ENCODE results near the gene CHAT. TPM values are rescaled to one million over a fixed set of nuclear protein-coding genes. Genes with fewer than 3 reads are reported as not detected.

Gene CHAT
- total and polyA plus RNA-seq, 7 donors = not detected

DNA sequence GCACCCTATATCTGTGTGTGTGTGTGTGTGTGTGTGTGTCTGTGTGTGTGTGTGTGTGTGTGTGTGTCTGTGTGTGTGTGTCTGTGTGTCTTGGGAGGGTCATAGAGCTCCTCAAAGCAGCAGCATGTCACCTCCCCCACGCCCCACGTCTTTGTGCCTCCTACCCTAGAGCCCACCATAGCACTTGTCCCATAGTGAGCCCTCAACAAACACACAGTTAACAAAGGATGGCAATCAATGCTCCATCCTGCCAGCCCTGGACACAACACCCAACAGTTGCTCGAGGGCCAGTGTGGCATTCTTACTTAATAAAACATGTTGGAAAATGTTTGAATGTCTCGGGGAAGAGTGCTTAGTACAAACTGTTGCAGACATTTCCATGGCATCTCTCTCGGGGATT is 96.1 kb downstream of the CHAT start:
- Histone ChIP-seq H3K9me3 (peaks cover 3% of the 10 kb centered on the region), H3K36me3 (ENCODE audit: insufficient read depth in 1 of 2, low read depth in 1 of 2) (no peaks in the 10 kb centered on the region), H3K27ac (no peak overlapping the region), H3K4me3 (no peak overlapping the region), H3K27me3 (ENCODE audit: insufficient read depth in 3 of 3, low read length in 2 of 3) (peaks cover 0 to 2% (median 0%) of the 10 kb centered on the region in 3 donors), H3K4me1 (no peaks in the 10 kb centered on the region)
- DNase-seq (no peak), ATAC-seq (no peak)
- WGBS, 3 donors = 52 to 63% (median 56%) methylated on average over 5 of the region's 5 CpGs
- TF ChIP-seq, protein P1, sequence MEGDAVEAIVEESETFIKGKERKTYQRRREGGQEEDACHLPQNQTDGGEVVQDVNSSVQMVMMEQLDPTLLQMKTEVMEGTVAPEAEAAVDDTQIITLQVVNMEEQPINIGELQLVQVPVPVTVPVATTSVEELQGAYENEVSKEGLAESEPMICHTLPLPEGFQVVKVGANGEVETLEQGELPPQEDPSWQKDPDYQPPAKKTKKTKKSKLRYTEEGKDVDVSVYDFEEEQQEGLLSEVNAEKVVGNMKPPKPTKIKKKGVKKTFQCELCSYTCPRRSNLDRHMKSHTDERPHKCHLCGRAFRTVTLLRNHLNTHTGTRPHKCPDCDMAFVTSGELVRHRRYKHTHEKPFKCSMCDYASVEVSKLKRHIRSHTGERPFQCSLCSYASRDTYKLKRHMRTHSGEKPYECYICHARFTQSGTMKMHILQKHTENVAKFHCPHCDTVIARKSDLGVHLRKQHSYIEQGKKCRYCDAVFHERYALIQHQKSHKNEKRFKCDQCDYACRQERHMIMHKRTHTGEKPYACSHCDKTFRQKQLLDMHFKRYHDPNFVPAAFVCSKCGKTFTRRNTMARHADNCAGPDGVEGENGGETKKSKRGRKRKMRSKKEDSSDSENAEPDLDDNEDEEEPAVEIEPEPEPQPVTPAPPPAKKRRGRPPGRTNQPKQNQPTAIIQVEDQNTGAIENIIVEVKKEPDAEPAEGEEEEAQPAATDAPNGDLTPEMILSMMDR (IDR thresholded peaks at IDR 0.05) = no peak
- intact Hi-C loops (cut with DNase I) = no loop called here

DNA sequence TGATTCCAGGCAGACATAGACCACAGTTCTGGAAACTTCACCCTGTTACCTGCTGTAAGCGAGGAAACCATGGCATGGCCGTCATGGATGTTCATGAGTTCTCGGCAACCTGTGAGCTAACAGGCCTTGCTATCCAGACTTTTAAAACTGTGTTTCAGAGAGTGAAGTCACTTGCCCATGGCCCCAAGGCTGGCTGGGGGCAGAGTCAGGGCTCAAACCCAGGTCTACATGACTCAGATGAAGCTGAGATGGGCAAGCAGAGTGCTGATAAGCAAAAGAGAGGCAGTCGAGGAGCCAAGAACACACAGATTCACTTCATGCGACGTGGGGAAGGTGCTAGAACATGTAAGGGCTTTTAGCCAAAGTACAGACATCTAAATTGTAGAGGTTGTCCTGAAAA is 97.1 kb downstream of the CHAT start:
- Histone ChIP-seq H3K27ac (no peak overlapping the region), H3K9me3 (peaks cover under 1% of the 10 kb centered on the region), H3K36me3 (ENCODE audit: insufficient read depth in 1 of 2, low read depth in 1 of 2) (no peaks in the 10 kb centered on the region), H3K4me1 (no peaks in the 10 kb centered on the region), H3K27me3 (ENCODE audit: insufficient read depth in 3 of 3, low read length in 2 of 3) (peaks cover 0 to 2% (median 0%) of the 10 kb centered on the region in 3 donors), H3K4me3 (no peak overlapping the region)
- intact Hi-C loops (cut with DNase I) = no loop called here
- 74 to 77% (median 74%) methylated on average over 6 of the region's 6 CpGs for WGBS, 3 donors
- TF ChIP-seq, protein P1 (IDR thresholded peaks at IDR 0.05) = no peak
- no peak for ATAC-seq
- no peak for DNase-seq

DNA sequence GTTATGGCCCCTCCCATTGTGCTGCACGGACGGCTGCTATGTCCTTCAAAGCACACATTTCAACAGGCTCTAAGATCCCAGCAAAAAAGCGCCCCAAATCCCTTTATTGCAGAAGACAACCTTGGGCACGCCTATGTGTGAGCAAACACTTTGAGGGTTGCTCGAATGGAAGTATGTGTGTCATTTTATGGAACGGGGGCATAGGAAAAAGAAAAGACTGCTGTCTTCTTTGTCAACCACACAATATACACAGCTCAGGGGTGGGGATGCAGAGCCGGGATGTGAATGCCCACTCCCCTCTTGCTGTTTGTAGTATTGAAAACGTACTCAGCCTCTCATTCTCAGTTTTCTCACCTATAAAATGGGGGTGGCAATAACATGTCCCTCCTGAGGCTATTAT is 97.6 kb downstream of the CHAT start:
- no peak for DNase-seq
- Histone ChIP-seq H3K4me3 (no peak overlapping the region), H3K36me3 (ENCODE audit: insufficient read depth in 1 of 2, low read depth in 1 of 2) (no peaks in the 10 kb centered on the region), H3K27ac (no peak overlapping the region), H3K27me3 (ENCODE audit: insufficient read depth in 3 of 3, low read length in 2 of 3) (peaks cover 0 to 2% (median 0%) of the 10 kb centered on the region in 3 donors), H3K4me1 (no peaks in the 10 kb centered on the region), H3K9me3 (no peaks in the 10 kb centered on the region)
- TF ChIP-seq, protein P1 (IDR thresholded peaks at IDR 0.05) = no peak
- intact Hi-C loops (cut with DNase I) = no loop called here
- 47 to 55% (median 50%) methylated on average over 8 of the region's 8 CpGs for WGBS, 3 donors
- ATAC-seq = no peak

DNA sequence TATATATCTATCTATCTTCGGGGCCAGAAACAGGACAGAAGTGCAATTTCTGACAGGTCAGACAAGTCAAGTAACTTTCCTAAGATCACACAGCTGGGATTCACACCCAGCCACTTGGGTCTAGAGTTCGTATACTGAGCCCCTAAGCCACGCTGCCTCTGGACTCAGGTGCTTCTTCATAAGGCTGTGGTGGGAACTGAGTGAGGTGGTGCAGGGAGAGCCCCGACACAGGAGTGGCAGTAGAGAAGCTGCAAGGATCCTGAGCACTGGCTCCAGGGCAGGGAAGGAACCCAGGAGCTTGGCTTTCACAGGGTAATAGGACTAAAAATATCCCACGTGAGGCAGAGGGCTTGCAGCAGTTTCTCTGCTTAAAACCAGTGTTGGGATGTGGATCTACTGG is 99.4 kb downstream of the CHAT start:
- 69 to 91% (median 72%) methylated on average over 5 of the region's 5 CpGs for WGBS, 3 donors
- TF ChIP-seq, protein P1 (IDR thresholded peaks at IDR 0.05) = no peak
- intact Hi-C loops (cut with DNase I) = no loop called here
- Histone ChIP-seq H3K27me3 (ENCODE audit: insufficient read depth in 3 of 3, low read length in 2 of 3) (peaks cover 0 to 2% (median 0%) of the 10 kb centered on the region in 3 donors), H3K36me3 (ENCODE audit: insufficient read depth in 1 of 2, low read depth in 1 of 2) (no peaks in the 10 kb centered on the region), H3K27ac (no peak overlapping the region), H3K9me3 (no peaks in the 10 kb centered on the region), H3K4me3 (no peak overlapping the region), H3K4me1 (no peaks in the 10 kb centered on the region)
- ATAC-seq = no peak
- DNase-seq = no peak

Other genes with a start within 250 kb of the CHAT start
- not detected for gene DRGX, start 217.9 kb upstream of the CHAT start, total RNA-seq
- gene DRGX, start 217.9 kb upstream of the CHAT start, polyA plus RNA-seq = under 1 TPM in 1 of 3 donors, not detected in 2; 0.04 TPM
- 10 to 100 TPM; 11.5 to 19.3 (median 15.0) TPM for gene ERCC6, start 74.9 kb upstream of the CHAT start, total RNA-seq
- gene ERCC6, start 74.9 kb upstream of the CHAT start, polyA plus RNA-seq = 1 to 10 TPM; 2.7 to 5.2 (median 3.3) TPM
- gene SLC18A3, start 3.7 kb upstream of the CHAT start, total RNA-seq = not detected
- not detected for gene SLC18A3, start 3.7 kb upstream of the CHAT start, polyA plus RNA-seq
- not detected for gene C10orf53, start 65.6 kb downstream of the CHAT start, total RNA-seq
- not detected for gene C10orf53, start 65.6 kb downstream of the CHAT start, polyA plus RNA-seq
- under 1 TPM in 2 of 4 donors, not detected in 2; 0.17 to 0.32 TPM for gene OGDHL, start 148.3 kb downstream of the CHAT start, total RNA-seq
- gene OGDHL, start 148.3 kb downstream of the CHAT start, polyA plus RNA-seq = under 1 TPM in 2 of 3 donors, not detected in 1; 0.01 TPM